ENCODE measurements around the gene GART.

GART gene

DNA sequence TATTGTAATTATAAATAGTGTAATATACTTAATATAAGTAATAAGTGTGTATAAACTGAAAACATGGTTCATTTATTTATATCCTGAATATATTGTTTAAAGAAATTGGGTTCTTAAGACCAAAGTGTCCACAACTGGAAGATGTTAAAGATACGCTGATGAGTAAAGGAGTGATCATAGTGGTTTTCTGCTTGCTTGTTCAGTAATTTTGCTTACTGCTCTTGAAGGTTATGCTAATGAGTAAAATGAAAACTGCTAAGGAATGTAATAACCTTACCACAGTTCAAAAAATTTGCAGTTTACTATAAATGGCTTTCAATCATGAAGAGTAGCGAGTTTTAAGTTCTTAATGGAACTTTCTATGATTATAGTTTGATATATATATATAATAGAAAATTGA is 24.6 kb upstream of the GART start:
- no peak overlapping the region for H3K4me3 ChIP-seq (ENCODE audit: low read length)
- H3K27me3 ChIP-seq (ENCODE audit: insufficient read depth, low read length) = no peaks in the 10 kb centered on the region
- H3K9me3 ChIP-seq (ENCODE audit: low read length) = no peaks in the 10 kb centered on the region
- no peak overlapping the region for H2AFZ ChIP-seq (ENCODE audit: low read depth, low read length)
- H3K4me1 ChIP-seq (ENCODE audit: insufficient read depth, low read length) = no peaks in the 10 kb centered on the region
- peaks cover 77% of the 10 kb centered on the region for H3K36me3 ChIP-seq (ENCODE audit: insufficient read depth, low read length)

DNA sequence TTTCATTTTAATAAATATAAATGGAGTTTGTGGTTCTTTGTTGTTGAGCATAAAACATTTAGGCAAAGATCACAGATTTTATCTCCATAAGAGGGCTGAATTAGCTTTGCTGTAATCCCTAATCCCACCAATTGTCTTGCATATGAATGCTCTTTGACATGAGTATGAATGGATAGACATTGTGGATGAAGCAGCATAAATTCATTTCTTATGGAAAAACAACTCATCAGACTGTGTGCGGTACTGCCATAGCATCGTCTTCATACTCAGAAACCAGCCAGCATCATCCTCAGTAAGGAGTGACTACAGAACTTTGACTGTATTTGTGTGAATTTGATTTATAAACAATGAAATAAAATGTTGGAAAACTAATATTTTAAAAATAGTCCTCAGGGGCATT is 20.5 kb upstream of the GART start:
- H3K4me3 ChIP-seq (ENCODE audit: low read length) = no peak overlapping the region
- H3K27me3 ChIP-seq (ENCODE audit: insufficient read depth, low read length) = no peaks in the 10 kb centered on the region
- H3K36me3 ChIP-seq (ENCODE audit: insufficient read depth, low read length) = peaks cover 80% of the 10 kb centered on the region
- H3K9me3 ChIP-seq (ENCODE audit: low read length) = peaks cover 1% of the 10 kb centered on the region
- no peaks in the 10 kb centered on the region for H3K4me1 ChIP-seq (ENCODE audit: insufficient read depth, low read length)
- H2AFZ ChIP-seq (ENCODE audit: low read depth, low read length) = no peak overlapping the region

DNA sequence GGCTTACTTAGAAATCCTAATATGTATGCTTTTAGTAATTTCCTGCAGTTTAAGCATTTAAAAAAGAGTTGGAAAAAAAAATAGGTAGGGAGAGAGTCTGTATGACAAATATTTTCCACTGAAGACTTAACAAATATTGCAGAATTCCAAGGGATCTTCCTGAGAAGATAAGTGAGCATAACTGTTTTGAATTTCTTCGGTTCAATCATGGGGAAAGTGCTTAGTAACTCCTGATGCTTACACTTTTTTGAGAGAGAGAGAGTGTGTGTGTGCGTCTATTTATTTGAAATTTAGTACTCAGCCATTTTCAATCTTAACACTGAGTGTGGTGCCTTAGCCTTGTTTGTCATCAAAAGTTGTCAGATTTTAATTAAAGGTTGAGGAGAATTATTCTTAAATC is 19.5 kb upstream of the GART start:
- peaks cover 80% of the 10 kb centered on the region for H3K36me3 ChIP-seq (ENCODE audit: insufficient read depth, low read length)
- H3K9me3 ChIP-seq (ENCODE audit: low read length) = peaks cover 3% of the 10 kb centered on the region
- no peak overlapping the region for H2AFZ ChIP-seq (ENCODE audit: low read depth, low read length)
- H3K4me3 ChIP-seq (ENCODE audit: low read length) = no peak overlapping the region
- no peaks in the 10 kb centered on the region for H3K27me3 ChIP-seq (ENCODE audit: insufficient read depth, low read length)
- H3K4me1 ChIP-seq (ENCODE audit: insufficient read depth, low read length) = no peaks in the 10 kb centered on the region

DNA sequence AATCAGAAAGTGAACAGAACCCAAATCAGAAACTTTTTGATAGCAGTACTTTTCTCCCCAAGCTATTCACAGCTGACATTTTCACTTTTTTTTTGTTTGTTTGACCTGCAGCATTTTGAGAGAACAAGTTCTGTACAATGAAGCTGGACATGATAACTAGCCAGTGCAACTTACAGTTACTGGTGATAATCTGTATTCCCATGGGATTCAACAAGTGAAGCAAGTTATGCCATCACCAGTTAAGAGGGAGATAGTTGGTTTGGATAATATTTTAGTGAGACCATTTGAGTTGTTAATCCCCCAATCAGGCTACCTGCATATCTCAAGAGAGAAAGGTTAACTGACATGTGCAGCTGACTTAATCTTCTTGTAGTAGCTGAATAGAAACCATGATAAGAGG is 19.0 kb upstream of the GART start:
- no peak overlapping the region for H3K4me3 ChIP-seq (ENCODE audit: low read length)
- H3K4me1 ChIP-seq (ENCODE audit: insufficient read depth, low read length) = no peaks in the 10 kb centered on the region
- peaks cover 83% of the 10 kb centered on the region for H3K36me3 ChIP-seq (ENCODE audit: insufficient read depth, low read length)
- H2AFZ ChIP-seq (ENCODE audit: low read depth, low read length) = no peak overlapping the region
- H3K27me3 ChIP-seq (ENCODE audit: insufficient read depth, low read length) = no peaks in the 10 kb centered on the region
- peaks cover 3% of the 10 kb centered on the region for H3K9me3 ChIP-seq (ENCODE audit: low read length)

DNA sequence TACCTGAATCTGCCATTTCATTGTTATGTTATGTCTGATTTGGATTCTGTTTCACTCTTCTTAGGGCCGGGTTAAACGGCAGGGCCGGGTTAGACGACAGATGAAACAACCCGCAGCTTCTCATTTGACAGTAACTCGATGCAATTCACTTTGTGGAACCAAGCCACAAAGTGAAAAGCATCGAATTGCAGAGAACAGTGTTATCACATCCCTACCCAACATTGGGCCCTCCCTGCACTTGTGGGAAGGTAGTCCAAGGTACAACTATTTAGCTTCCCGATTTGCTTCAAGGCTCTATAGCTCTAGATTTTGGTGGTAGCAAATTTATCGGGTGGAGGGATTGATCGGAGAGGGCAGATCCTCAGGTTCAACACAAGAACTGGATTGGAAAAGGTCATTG is 17.9 kb upstream of the GART start:
- H2AFZ ChIP-seq (ENCODE audit: low read depth, low read length) = no peak overlapping the region
- no peaks in the 10 kb centered on the region for H3K27me3 ChIP-seq (ENCODE audit: insufficient read depth, low read length)
- peaks cover 5% of the 10 kb centered on the region for H3K9me3 ChIP-seq (ENCODE audit: low read length)
- H3K4me1 ChIP-seq (ENCODE audit: insufficient read depth, low read length) = no peaks in the 10 kb centered on the region
- H3K36me3 ChIP-seq (ENCODE audit: insufficient read depth, low read length) = peaks cover 90% of the 10 kb centered on the region
- H3K4me3 ChIP-seq (ENCODE audit: low read length) = no peak overlapping the region

DNA sequence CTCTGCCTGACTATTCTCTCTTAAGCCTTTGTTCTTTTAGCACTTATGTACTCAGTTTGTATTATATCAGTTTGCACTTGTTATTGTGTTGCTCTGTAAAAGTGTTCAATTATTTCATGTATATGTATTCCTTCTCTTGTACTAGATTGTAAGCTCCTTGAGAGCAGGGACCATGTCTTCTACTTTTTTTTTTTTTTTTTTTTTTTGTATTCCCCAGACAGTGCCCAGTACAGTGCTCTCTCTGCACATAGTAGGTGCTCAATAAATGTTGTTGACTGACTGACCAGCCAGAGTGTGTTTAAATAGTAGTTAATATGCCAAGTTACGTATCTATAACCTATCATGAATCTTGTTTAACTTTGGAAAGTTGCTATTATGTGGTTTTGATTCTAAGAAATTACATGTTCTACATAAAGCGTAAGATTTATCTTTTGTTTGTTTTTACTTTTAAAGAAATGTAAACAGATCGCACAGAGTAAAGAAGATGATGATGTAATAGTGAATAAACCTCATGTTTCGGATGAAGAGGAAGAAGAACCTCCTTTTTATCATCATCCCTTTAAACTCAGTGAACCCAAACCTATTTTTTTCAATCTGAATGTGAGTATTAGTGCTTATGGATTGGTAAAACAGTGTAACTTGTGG is 17.0 kb upstream of the GART start:
- Histone ChIP-seq H3K27me3 (ENCODE audit: insufficient read depth, low read length) (no peaks in the 10 kb centered on the region), H3K36me3 (ENCODE audit: insufficient read depth, low read length) (peaks cover 94% of the 10 kb centered on the region), H3K4me1 (ENCODE audit: insufficient read depth, low read length) (no peaks in the 10 kb centered on the region)

DNA sequence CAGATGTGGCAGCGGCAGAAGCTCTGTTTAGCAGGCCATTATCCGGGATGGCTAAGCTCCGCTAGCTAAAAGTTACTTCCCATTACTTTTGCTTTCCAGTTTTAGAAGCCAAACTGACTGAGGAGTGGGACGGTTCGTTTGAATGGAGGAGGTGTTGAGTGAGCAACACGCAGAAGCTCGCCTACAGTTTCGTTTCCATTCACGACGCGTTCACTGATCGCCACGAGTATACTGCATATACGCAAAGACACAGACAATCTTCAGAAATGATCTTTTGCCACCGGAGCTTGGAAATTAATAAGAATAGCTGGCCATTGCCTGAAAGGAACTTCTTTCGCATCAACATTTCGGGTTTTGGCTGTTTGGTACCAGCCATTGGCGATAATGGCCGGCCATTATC is 15.5 kb upstream of the GART start:
- Histone ChIP-seq H3K36me3 (ENCODE audit: insufficient read depth, low read length) (peaks cover 96% of the 10 kb centered on the region), H2AFZ (ENCODE audit: low read depth, low read length) (no peak overlapping the region), H3K9me3 (ENCODE audit: low read length) (peaks cover 20% of the 10 kb centered on the region), H3K4me3 (ENCODE audit: low read length) (no peak overlapping the region), H3K4me1 (ENCODE audit: insufficient read depth, low read length) (no peaks in the 10 kb centered on the region), H3K27me3 (ENCODE audit: insufficient read depth, low read length) (no peaks in the 10 kb centered on the region)

More for the DNA sequence above, 17.0 kb upstream of the GART start:
- Histone ChIP-seq H2AFZ (ENCODE audit: low read depth, low read length) (no peak overlapping the region), H3K9me3 (ENCODE audit: low read length) (peaks cover 9% of the 10 kb centered on the region), H3K4me3 (ENCODE audit: low read length) (no peak overlapping the region)

DNA sequence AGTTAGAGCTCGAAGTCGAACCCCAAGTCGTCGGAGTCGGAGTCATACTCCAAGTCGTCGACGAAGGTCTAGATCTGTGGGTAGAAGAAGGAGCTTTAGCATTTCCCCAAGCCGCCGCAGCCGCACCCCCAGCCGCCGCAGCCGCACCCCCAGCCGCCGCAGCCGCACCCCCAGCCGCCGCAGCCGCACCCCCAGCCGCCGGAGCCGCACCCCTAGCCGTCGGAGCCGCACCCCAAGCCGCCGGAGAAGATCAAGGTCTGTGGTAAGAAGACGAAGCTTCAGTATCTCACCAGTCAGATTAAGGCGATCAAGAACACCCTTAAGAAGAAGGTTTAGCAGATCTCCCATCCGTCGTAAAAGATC is 13.0 kb upstream of the GART start:
- Histone ChIP-seq H3K27me3 (ENCODE audit: insufficient read depth, low read length) (no peaks in the 10 kb centered on the region), H3K4me1 (ENCODE audit: insufficient read depth, low read length) (no peaks in the 10 kb centered on the region), H3K36me3 (ENCODE audit: insufficient read depth, low read length) (peaks cover 97% of the 10 kb centered on the region), H3K4me3 (ENCODE audit: low read length) (no peak overlapping the region), H2AFZ (ENCODE audit: low read depth, low read length) (no peak overlapping the region), H3K9me3 (ENCODE audit: low read length) (peaks cover 32% of the 10 kb centered on the region)

DNA sequence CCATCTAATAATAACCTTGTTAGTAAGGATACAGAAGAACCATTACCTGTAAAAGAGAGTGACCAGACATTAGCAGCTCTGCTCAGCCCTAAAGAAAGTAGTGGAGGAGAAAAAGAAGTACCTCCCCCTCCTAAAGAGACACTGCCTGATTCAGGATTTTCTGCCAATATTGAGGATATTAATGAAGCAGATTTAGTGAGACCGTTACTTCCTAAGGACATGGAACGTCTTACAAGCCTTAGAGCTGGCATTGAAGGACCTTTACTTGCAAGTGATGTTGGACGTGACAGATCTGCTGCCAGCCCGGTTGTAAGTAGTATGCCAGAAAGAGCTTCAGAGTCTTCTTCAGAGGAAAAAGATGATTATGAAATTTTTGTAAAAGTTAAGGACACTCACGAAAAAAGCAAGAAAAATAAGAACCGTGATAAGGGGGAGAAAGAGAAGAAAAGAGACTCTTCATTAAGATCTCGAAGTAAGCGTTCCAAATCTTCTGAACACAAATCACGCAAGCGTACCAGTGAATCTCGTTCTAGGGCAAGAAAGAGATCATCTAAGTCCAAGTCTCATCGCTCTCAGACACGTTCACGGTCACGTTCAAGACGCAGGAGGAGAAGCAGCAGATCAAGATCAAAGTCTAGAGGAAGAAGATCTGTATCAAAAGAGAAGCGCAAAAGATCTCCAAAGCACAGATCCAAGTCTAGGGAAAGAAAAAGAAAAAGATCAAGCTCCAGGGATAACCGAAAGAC is 12.5 kb upstream of the GART start:
- H3K9me3 ChIP-seq (ENCODE audit: low read length) = peaks cover 34% of the 10 kb centered on the region
- no peaks in the 10 kb centered on the region for H3K4me1 ChIP-seq (ENCODE audit: insufficient read depth, low read length)
- no peak overlapping the region for H3K4me3 ChIP-seq (ENCODE audit: low read length)
- H2AFZ ChIP-seq (ENCODE audit: low read depth, low read length) = no peak overlapping the region
- H3K27me3 ChIP-seq (ENCODE audit: insufficient read depth, low read length) = no peaks in the 10 kb centered on the region
- peaks cover 97% of the 10 kb centered on the region for H3K36me3 ChIP-seq (ENCODE audit: insufficient read depth, low read length)

DNA sequence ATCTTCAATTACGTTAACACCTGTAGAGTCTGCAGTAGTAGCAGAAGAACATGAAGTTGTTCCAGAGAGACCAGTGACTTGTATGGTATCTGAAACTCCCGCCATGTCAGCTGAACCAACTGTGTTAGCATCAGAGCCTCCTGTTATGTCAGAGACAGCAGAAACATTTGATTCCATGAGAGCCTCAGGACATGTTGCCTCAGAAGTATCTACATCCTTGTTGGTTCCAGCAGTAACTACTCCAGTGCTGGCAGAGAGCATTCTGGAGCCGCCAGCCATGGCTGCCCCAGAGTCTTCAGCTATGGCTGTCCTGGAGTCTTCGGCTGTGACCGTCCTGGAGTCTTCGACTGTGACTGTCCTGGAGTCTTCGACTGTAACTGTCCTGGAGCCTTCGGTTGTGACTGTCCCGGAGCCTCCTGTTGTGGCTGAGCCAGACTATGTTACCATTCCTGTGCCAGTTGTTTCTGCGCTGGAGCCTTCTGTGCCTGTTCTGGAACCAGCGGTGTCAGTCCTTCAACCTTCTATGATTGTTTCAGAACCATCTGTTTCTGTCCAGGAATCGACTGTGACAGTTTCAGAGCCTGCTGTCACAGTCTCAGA is 11.2 kb upstream of the GART start:
- H3K36me3 ChIP-seq (ENCODE audit: insufficient read depth, low read length) = peaks cover 92% of the 10 kb centered on the region
- no peaks in the 10 kb centered on the region for H3K4me1 ChIP-seq (ENCODE audit: insufficient read depth, low read length)
- H2AFZ ChIP-seq (ENCODE audit: low read depth, low read length) = no peak overlapping the region
- peaks cover 34% of the 10 kb centered on the region for H3K9me3 ChIP-seq (ENCODE audit: low read length)
- H3K4me3 ChIP-seq (ENCODE audit: low read length) = no peak overlapping the region
- no peaks in the 10 kb centered on the region for H3K27me3 ChIP-seq (ENCODE audit: insufficient read depth, low read length)

DNA sequence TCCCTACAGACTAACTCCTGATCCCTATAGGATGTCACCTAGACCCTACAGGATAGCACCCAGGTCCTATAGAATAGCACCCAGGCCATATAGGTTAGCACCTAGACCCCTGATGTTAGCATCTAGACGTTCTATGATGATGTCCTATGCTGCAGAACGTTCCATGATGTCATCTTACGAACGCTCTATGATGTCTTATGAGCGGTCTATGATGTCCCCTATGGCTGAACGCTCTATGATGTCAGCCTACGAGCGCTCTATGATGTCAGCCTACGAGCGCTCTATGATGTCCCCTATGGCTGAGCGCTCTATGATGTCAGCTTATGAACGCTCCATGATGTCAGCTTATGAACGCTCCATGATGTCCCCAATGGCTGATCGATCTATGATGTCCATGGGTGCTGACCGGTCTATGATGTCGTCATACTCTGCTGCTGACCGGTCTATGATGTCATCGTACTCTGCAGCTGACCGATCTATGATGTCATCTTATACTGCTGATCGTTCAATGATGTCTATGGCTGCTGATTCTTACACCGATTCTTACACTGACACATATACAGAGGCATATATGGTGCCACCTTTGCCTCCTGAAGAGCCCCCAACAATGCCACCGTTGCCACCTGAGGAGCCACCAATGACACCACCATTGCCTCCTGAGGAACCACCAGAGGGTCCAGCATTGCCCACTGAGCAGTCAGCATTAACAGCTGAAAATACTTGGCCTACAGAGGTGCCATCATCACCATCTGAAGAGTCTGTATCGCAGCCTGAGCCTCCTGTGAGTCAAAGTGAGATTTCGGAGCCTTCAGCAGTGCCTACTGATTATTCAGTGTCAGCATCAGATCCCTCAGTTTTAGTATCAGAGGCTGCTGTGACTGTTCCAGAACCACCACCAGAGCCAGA is 10.4 kb upstream of the GART start:
- H3K9me3 ChIP-seq (ENCODE audit: low read length) = peaks cover 33% of the 10 kb centered on the region
- H3K4me3 ChIP-seq (ENCODE audit: low read length) = no peak overlapping the region
- H2AFZ ChIP-seq (ENCODE audit: low read depth, low read length) = no peak overlapping the region
- peaks cover 86% of the 10 kb centered on the region for H3K36me3 ChIP-seq (ENCODE audit: insufficient read depth, low read length)
- H3K4me1 ChIP-seq (ENCODE audit: insufficient read depth, low read length) = no peaks in the 10 kb centered on the region
- H3K27me3 ChIP-seq (ENCODE audit: insufficient read depth, low read length) = no peaks in the 10 kb centered on the region

DNA sequence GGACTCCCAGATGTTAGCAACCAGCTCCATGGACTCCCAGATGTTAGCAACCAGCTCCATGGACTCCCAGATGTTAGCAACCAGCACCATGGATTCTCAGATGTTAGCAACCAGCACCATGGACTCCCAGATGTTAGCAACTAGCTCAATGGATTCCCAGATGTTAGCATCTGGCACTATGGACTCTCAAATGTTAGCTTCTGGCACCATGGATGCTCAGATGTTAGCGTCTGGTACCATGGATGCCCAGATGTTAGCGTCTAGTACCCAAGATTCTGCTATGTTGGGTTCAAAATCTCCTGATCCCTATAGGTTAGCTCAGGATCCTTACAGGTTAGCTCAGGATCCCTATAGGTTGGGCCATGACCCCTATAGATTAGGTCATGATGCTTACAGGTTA is 9.7 kb upstream of the GART start:
- H3K4me3 ChIP-seq (ENCODE audit: low read length) = no peak overlapping the region
- H2AFZ ChIP-seq (ENCODE audit: low read depth, low read length) = no peak overlapping the region
- no peaks in the 10 kb centered on the region for H3K4me1 ChIP-seq (ENCODE audit: insufficient read depth, low read length)
- no peaks in the 10 kb centered on the region for H3K27me3 ChIP-seq (ENCODE audit: insufficient read depth, low read length)
- peaks cover 31% of the 10 kb centered on the region for H3K9me3 ChIP-seq (ENCODE audit: low read length)
- H3K36me3 ChIP-seq (ENCODE audit: insufficient read depth, low read length) = peaks cover 86% of the 10 kb centered on the region

Measured in neuron (in vitro differentiated cells).